ENCODE measurements around the gene RBBP6. TPM values are rescaled to one million over a fixed set of nuclear protein-coding genes. Genes with fewer than 3 reads are reported as not detected.
"Not testable (repeated sequence)": the region's sequence is repeated elsewhere in the genome, so short reads cannot be mapped to it uniquely, and the experiment has no call there.

Gene RBBP6
- total RNA-seq, 1 experiment from 2014 or later: 14.2 TPM

DNA sequence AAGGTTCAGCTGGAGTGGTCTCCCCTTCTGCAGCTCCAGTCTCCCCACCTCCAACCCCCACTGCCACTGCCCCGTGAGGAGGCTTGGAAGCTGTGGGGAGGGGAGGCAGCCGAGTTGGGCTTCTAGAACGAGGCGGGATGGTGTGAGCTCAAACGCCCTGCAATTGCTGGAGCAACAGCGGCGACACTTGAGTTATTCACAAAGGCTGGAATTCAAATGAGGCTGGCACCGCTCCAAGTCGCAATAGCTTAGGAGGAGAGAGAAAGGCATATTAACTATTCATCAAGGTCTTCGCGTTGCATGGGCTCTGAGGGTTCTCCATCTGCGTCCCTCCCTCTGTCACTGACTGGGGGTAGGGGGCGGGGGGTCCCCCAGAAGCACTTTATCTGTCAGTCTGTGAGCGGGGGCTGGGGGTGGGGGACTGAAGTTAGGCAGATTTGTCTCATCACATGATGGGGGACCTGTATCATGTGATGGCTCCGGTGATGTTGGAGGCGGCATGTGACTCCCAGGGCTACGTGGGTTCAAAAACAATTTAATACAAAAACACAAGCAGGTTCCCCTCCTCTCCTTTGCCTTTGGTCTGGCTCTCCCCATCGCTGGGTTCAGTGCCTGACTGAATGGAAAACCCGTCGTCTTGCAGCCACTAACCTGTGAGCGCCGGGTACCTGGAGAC is 70.5 kb downstream of the RBBP6 start:
- in situ Hi-C loops (cut with HindIII; ENCODE audit: low pct_unique_long_range_greater_than_20kb, low sequenced_read_pairs): no loop called here
- DNase-seq (ENCODE audit: low read depth, low spot score): peak; percentile 50

DNA sequence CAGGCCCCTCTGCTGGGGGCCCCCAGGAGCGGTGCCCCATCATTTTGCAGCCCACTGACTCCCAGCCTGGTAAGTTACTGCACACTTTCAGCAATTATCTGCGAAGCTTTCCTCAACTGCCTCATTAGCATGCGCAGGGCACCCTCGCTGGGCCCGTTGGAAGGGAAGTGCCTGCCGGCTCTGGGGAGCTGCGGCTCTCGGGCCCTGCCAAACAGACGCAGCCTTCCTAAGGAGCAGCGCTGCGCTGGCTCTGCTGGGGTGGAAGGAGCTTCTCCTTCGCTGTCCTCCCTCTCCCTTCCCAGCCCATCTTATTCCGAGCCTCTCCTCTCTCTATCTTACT is 71.0 kb downstream of the RBBP6 start:
- in situ Hi-C loops (cut with HindIII; ENCODE audit: low pct_unique_long_range_greater_than_20kb, low sequenced_read_pairs): no loop called here
- no peak for DNase-seq (ENCODE audit: low read depth, low spot score)

- in situ Hi-C loops (cut with HindIII; ENCODE audit: low pct_unique_long_range_greater_than_20kb, low sequenced_read_pairs): no loop called here
- no peak for DNase-seq (ENCODE audit: low read depth, low spot score)
These were observed 71.9 kb downstream of the RBBP6 start for GRCh38 chr16:24611310-24611709.

GRCh38 chr16:24612656-24613055 is 73.3 kb downstream of the RBBP6 start:
- in situ Hi-C loops (cut with HindIII; ENCODE audit: low pct_unique_long_range_greater_than_20kb, low sequenced_read_pairs): no loop called here

GRCh38 chr16:24613267-24613666 is 73.9 kb downstream of the RBBP6 start:
- DNase-seq (ENCODE audit: low read depth, low spot score); in situ Hi-C loops (cut with HindIII; ENCODE audit: low pct_unique_long_range_greater_than_20kb, low sequenced_read_pairs): not testable (repeated sequence)

More at GRCh38 chr16:24612656-24613055, 73.3 kb downstream of the RBBP6 start:
- no peak for DNase-seq (ENCODE audit: low read depth, low spot score)

DNA sequence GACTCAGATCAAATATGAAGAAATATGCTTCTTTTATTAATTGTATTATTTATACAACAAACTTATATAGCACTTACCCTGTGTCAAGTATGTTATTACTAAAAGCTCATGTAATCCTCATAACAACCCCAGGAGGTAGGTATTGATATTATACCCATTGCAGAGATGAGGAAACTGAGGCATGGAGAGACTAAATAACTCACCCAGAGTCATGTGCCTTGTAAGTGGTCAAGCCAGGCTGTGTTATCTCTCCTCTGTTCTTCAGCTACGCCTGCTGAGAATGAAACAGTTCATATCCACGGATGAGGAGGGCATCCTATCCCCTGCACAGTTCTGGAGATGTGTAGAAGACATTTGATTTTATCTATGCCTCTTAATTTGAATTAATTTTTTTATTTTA is 78.1 kb downstream of the RBBP6 start:
- in situ Hi-C loops (cut with HindIII; ENCODE audit: low pct_unique_long_range_greater_than_20kb, low sequenced_read_pairs): no loop called here
- no peak for DNase-seq (ENCODE audit: low read depth, low spot score)

Other genes with a start within 250 kb of the RBBP6 start
- 9.7 and 14.9 TPM in 2 replicates for gene TNRC6A, start 190.1 kb downstream of the RBBP6 start, total RNA-seq (2014; rRNA removed; shearing (Covaris generic))